ENCODE results near the gene CDH8.

CDH8 gene

DNA sequence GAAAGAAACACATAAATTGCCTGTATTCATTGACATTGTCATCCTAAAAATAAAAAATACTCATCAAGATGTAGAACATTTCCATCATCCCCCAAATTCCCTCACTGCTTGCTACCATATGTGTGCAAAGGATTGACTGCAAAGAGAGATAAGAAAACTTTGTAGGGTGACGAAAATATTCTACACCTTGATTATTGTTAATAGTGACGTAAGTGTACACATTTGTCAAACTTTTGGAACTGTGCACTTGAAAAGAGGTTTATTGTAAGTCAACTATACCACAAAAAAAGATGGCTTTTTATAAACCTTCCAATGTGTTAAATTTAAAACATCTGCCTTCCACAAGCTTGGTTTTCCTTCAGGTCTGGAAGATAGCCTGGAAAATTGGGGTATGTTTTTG lies 359.5 kb downstream of the CDH8 start:
- H3K4me3 ChIP-seq (replicated peaks; ENCODE audit: low read depth, low read length) = no peak overlapping the region
- DNase-seq (ENCODE audit: extremely low read depth, low read depth) = no peak
- TF ChIP-seq, protein P1, sequence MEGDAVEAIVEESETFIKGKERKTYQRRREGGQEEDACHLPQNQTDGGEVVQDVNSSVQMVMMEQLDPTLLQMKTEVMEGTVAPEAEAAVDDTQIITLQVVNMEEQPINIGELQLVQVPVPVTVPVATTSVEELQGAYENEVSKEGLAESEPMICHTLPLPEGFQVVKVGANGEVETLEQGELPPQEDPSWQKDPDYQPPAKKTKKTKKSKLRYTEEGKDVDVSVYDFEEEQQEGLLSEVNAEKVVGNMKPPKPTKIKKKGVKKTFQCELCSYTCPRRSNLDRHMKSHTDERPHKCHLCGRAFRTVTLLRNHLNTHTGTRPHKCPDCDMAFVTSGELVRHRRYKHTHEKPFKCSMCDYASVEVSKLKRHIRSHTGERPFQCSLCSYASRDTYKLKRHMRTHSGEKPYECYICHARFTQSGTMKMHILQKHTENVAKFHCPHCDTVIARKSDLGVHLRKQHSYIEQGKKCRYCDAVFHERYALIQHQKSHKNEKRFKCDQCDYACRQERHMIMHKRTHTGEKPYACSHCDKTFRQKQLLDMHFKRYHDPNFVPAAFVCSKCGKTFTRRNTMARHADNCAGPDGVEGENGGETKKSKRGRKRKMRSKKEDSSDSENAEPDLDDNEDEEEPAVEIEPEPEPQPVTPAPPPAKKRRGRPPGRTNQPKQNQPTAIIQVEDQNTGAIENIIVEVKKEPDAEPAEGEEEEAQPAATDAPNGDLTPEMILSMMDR (IDR thresholded peaks at IDR 0.05; ENCODE audit: low read depth, low read length, missing control alignments) = no peak

DNA sequence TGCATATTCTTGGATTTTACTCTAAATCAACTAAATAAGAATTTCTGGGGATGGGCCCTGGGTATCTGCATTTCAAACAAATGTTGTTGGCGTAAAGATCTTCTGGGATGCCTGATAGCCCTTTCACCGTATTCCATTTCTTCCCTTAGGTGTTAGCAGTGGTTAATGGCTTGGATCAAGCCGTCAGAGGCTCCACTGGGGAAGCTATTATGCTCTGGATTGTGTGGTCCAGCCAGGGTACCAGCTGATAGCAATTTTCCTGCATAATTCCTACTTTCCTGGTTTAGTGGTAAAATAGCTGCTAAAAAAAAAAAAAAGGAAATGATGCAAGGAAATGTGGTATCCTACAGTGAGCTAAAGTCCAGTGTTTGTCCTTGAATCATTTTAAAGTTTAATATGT lies 365.1 kb downstream of the CDH8 start:
- TF ChIP-seq, protein P1 (IDR thresholded peaks at IDR 0.05; ENCODE audit: low read depth, low read length, missing control alignments) = no peak
- H3K4me3 ChIP-seq (replicated peaks; ENCODE audit: low read depth, low read length) = no peak overlapping the region
- no peak for DNase-seq (ENCODE audit: extremely low read depth, low read depth)

DNA sequence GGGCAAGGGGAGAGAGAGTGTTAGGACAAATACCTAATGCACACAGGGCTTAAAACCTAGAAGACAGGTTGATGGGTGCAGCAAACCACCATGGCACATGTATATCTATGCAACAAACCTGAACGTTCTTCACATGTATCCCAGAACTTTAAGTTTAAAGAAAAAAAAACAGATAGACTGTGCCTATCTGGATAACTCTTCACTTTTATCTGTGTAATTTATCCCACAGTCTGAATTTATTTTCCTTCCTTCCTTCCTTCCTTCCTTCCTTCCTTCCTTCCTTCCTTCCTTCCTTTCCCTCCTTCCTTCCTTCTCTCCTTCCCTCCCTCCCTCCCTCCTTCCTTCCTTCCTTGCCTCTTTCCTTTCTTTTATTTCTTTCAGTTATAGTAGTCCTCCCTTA lies 370.7 kb downstream of the CDH8 start:
- H3K4me3 ChIP-seq (replicated peaks; ENCODE audit: low read depth, low read length) = no peak overlapping the region
- TF ChIP-seq, protein P1 (IDR thresholded peaks at IDR 0.05; ENCODE audit: low read depth, low read length, missing control alignments) = no peak
- no peak for DNase-seq (ENCODE audit: extremely low read depth, low read depth)

DNA sequence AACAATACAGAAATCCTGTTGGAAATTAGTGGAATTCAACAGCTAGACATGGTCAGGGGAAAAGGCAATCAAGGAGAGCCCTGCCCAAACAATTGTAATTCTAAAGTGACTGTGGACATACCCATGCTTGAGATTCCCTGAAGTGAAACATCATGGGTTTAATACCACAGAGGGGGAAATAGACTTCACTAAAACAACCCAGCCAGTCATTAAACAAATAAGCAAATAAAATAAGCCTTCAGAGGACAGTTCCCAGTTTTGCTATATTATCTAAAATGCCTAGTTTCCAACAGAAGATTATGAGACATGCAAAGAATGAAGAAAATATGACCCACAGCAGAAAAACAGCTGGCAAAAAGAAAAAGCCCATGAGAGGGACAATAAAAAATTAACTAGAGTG lies 376.3 kb downstream of the CDH8 start:
- TF ChIP-seq, protein P1 (IDR thresholded peaks at IDR 0.05; ENCODE audit: low read depth, low read length, missing control alignments) = no peak
- H3K4me3 ChIP-seq (replicated peaks; ENCODE audit: low read depth, low read length) = no peak overlapping the region
- no peak for DNase-seq (ENCODE audit: extremely low read depth, low read depth)

DNA sequence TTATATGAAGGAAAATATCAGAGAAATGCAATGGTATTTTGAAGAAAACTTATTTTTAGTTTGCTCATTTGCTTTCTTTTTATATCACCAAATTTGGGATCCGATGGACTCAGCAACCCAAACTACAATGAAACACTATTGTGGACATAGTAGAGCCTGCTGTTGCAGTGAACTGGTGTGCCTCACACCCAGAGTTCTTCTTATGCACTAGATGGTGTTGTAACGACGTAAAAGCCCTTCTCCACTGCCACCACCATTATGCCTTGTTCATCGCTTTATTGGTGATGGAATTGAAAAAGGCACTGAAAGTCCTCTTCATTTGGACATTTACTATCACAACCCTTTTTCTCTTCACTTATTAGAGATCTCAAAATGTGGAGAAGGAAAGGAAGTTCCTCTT lies 381.3 kb downstream of the CDH8 start:
- no peak for DNase-seq (ENCODE audit: extremely low read depth, low read depth)
- TF ChIP-seq, protein P1 (IDR thresholded peaks at IDR 0.05; ENCODE audit: low read depth, low read length, missing control alignments) = no peak
- H3K4me3 ChIP-seq (replicated peaks; ENCODE audit: low read depth, low read length) = no peak overlapping the region

DNA sequence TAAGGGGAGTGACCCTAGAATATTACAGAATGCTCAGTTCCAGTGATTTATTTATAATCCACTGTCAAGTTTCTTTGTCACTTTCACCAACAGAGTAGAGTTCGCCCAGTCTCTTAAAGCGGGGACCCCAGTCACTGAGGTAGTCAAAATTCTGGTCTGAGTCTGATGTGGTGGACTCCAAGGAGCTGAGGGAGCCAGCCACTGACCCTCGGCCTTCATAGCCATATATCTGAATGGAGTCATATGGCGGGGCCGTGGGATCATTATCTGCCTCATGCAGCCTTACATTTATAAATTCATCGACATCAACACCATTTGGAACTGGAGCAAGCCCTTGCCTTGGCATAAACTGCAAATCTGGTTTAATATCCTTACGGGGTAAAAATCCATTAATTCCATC lies 382.7 kb downstream of the CDH8 start:
- H3K4me3 ChIP-seq (replicated peaks; ENCODE audit: low read depth, low read length) = no peak overlapping the region
- no peak for DNase-seq (ENCODE audit: extremely low read depth, low read depth)
- TF ChIP-seq, protein P1 (IDR thresholded peaks at IDR 0.05; ENCODE audit: low read depth, low read length, missing control alignments) = no peak

DNA sequence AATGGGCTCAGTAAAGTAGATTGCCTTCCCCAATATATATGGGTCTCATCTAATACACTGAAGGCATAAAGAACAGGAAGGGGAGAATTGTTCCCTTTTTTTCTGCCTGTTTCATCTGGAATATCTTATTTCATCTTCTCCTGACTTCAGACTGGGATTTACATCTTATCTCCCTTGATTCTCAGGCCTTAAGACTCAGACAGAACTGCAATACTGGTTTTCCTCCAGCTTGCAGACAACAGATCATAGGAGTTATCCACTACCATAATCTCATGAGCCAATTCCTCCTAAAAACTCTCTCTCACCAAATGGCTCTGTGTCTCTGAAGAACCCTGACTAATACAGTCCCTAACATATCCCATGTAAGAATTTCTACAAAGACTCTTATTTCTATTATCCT lies 390.7 kb downstream of the CDH8 start:
- DNase-seq (ENCODE audit: extremely low read depth, low read depth) = no peak
- no peak overlapping the region for H3K4me3 ChIP-seq (replicated peaks; ENCODE audit: low read depth, low read length)
- TF ChIP-seq, protein P1 (IDR thresholded peaks at IDR 0.05; ENCODE audit: low read depth, low read length, missing control alignments) = no peak

Measured in HFF-Myc (cell line).